Liver (tissue), 3 donors: Measurements from ENCODE around the gene KHSRP.

ENCODE experiments used
- ATF3 ChIP-seq: IDR thresholded peaks from 2 replicates; pipeline ENCODE4 v1.6.1; 2016; ENCODE audit warnings: antibody characterized with exemption
- CTCF ChIP-seq: fragments of 150-350 bp; IDR thresholded peaks from 2 replicates; pipeline ENCODE4 v1.5.1; 2017; ENCODE audit warnings: improper control_type of control experiment, low read depth, low read length; ENCODE audit not compliant: missing input control
- MAX ChIP-seq: IDR thresholded peaks from 2 replicates; pipeline ENCODE4 v1.6.1; 2016; ENCODE audit warnings: antibody characterized with exemption
- NR2F2 ChIP-seq: IDR thresholded peaks from 2 replicates; pipeline ENCODE4 v1.6.1; 2016; ENCODE audit warnings: antibody characterized with exemption
- REST ChIP-seq: IDR thresholded peaks from 2 replicates; pipeline ENCODE4 v1.6.1; 2016; ENCODE audit warnings: antibody characterized with exemption, mild to moderate bottlenecking
- RXRA ChIP-seq, 2 donors: IDR thresholded peaks; 2 replicates each; pipeline ENCODE4 v1.6.1; 2017 to 2018; ENCODE audit warnings: antibody characterized with exemption in 2 of 2, mild to moderate bottlenecking in 1 of 2
- SP1 ChIP-seq: IDR thresholded peaks from 2 replicates; pipeline ENCODE4 v1.6.1; 2018; ENCODE audit warnings: antibody characterized with exemption, mild to moderate bottlenecking
- TAF1 ChIP-seq: conservative IDR thresholded peaks from 2 replicates; pipeline ENCODE4 v1.6.1; 2016; ENCODE audit warnings: antibody characterized with exemption, mild to moderate bottlenecking
- YY1 ChIP-seq: IDR thresholded peaks from 2 replicates; pipeline ENCODE4 v1.6.1; 2016; ENCODE audit warnings: antibody characterized with exemption, mild to moderate bottlenecking
- donor health status: healthy.
- donor health status: healthy.

GRCh38 chr19:6375411-6376010 lies 49.1 kb downstream of the KHSRP start, which contains the start of gene PSPN:
- TF ChIP-seq NR2F2, result no peak
- TF ChIP-seq CTCF, result no peak
- no peak for TF ChIP-seq MAX
- TF ChIP-seq TAF1, result no peak
- no peak for TF ChIP-seq YY1
- no peak for TF ChIP-seq ATF3
- TF ChIP-seq REST, result no peak
- TF ChIP-seq RXRA (IDR thresholded peaks at IDR 0.05), result no peak
- TF ChIP-seq SP1, result no peak
